Tibial nerve (tissue), 3 donors: Measurements from ENCODE around the gene CPA1.

ENCODE experiments used
- POLR2A ChIP-seq, 2 donors: fragments of 450-650 bp; IDR thresholded peaks; one replicate each; pipeline ENCODE4 v1.6.1; 2017; ENCODE audit warnings: antibody characterized with exemption in 2 of 2, mild to moderate bottlenecking in 2 of 2, moderate library complexity in 2 of 2
- TF ChIP-seq, protein P1 (sequence below), 5 experiments: fragments of 200-600 bp in 3 of 5; fragments of 450-650 bp in 2 of 5; sonication (generic) in 3 of 5; IDR thresholded peaks; one replicate each; pipeline ENCODE4 v1.5.1; 2016 to 2019; ENCODE audit warnings: antibody characterized with exemption in 5 of 5, mild to moderate bottlenecking in 3 of 5, moderate library complexity in 2 of 5

DNA sequence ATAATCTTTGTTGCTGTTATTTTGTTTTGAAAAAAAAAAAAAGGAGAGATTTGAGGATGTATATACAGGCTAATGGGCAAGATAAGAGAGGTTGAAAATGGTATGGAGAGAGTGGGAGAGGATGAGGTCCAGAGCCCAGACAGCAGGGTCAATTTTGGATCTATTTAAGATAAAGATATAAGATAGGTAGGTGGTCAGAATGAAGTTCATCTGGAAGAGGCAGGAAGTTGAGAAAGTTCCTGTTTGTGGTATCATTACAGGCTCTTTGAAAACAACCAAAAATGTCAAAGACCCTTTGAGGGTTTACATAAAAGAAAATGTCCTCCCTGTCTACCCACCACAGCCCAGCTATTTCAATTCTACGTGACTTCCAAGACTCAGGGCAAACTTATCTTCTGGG, 53.0 kb downstream of the CPA1 start:
- TF ChIP-seq, protein P1, sequence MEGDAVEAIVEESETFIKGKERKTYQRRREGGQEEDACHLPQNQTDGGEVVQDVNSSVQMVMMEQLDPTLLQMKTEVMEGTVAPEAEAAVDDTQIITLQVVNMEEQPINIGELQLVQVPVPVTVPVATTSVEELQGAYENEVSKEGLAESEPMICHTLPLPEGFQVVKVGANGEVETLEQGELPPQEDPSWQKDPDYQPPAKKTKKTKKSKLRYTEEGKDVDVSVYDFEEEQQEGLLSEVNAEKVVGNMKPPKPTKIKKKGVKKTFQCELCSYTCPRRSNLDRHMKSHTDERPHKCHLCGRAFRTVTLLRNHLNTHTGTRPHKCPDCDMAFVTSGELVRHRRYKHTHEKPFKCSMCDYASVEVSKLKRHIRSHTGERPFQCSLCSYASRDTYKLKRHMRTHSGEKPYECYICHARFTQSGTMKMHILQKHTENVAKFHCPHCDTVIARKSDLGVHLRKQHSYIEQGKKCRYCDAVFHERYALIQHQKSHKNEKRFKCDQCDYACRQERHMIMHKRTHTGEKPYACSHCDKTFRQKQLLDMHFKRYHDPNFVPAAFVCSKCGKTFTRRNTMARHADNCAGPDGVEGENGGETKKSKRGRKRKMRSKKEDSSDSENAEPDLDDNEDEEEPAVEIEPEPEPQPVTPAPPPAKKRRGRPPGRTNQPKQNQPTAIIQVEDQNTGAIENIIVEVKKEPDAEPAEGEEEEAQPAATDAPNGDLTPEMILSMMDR (IDR thresholded peaks at IDR 0.05) = no peak
- TF ChIP-seq POLR2A (IDR thresholded peaks at IDR 0.05) = no peak
